Ishikawa (cell line): ENCODE measurements around the gene WDR82.

Source experiments
- CREB1 ChIP-seq: IDR thresholded peaks from 2 replicates; pipeline ENCODE4 v1.6.1; 2012; ENCODE audit warnings: low read depth
- EP300 ChIP-seq: IDR thresholded peaks from 2 replicates; pipeline ENCODE4 v1.6.1; 2012; ENCODE audit warnings: borderline replicate concordance
- FOXM1 ChIP-seq: IDR thresholded peaks from 2 replicates; pipeline ENCODE4 v1.6.1; 2012; ENCODE audit warnings: low read depth, borderline replicate concordance
- TAF1 ChIP-seq: IDR thresholded peaks from 2 replicates; pipeline ENCODE4 v1.6.1; 2012; ENCODE audit warnings: low read depth, mild to moderate bottlenecking
- YY1 ChIP-seq: IDR thresholded peaks from 2 replicates; pipeline ENCODE4 v1.6.1; 2012; ENCODE audit warnings: low read depth

GRCh38 chr3:52225452-52226228 is 52.8 kb downstream of the WDR82 start, which contains the start of gene TLR9:
- TF ChIP-seq YY1, result no peak
- TF ChIP-seq CREB1, result no peak
- TF ChIP-seq TAF1, result no peak
- TF ChIP-seq EP300, result no peak
- TF ChIP-seq FOXM1, result no peak
